Tibial nerve (tissue), 4 donors: ENCODE data around the gene PACSIN2. TPM values are rescaled to one million over a fixed set of nuclear protein-coding genes. Genes with fewer than 3 reads are reported as not detected.
A peak's percentile ranks its signal among the peaks of the same experiment; 100 is the strongest.

ENCODE experiments used
- DNase-seq, 2 donors: peaks; one replicate each; pipeline ENCODE4 v3.0.0-alpha.2; 2019; ENCODE audit warnings: low spot score in 2 of 2
- H3K27ac ChIP-seq, 4 donors: fragments of 200-600 bp; sonication (generic) in 3 of 4; one replicate each; pipeline ENCODE4 v1.5.1; 2017 to 2019; ENCODE audit warnings: mild to moderate bottlenecking in 1 of 4
- H3K27me3 ChIP-seq, 2 donors: fragments of 200-600 bp; sonication (generic) in 1 of 2; one replicate each; pipeline versions ENCODE4 v1.5.1 to v1.6.0; 2017 to 2019
- H3K36me3 ChIP-seq, 3 donors: fragments of 200-600 bp; sonication (generic); one replicate each; pipeline ENCODE4 v1.5.1; 2018 to 2019
- H3K4me1 ChIP-seq, 4 donors: fragments of 200-600 bp; sonication (generic) in 3 of 4; one replicate each; pipeline ENCODE4 v1.5.1; 2017 to 2019
- H3K4me3 ChIP-seq, 4 donors: fragments of 200-600 bp; sonication (generic) in 3 of 4; one replicate each; pipeline ENCODE4 v1.5.1; 2017 to 2019; ENCODE audit warnings: mild to moderate bottlenecking in 1 of 4, moderate library complexity in 1 of 4
- H3K9me3 ChIP-seq, 4 donors: fragments of 200-600 bp; sonication (generic) in 3 of 4; one replicate each; pipeline ENCODE4 v1.5.1; 2017 to 2019
- EP300 ChIP-seq, 2 donors: sonication (generic); formaldehyde crosslinking; IDR thresholded peaks; one replicate each; pipeline ENCODE4 v1.6.1; 2017; ENCODE audit warnings: antibody characterized with exemption in 2 of 2, mild to moderate bottlenecking in 1 of 2
- POLR2A ChIP-seq, 2 donors: fragments of 450-650 bp; IDR thresholded peaks; one replicate each; pipeline ENCODE4 v1.6.1; 2017; ENCODE audit warnings: antibody characterized with exemption in 2 of 2, mild to moderate bottlenecking in 2 of 2, moderate library complexity in 2 of 2
- WGBS, 2 donors: methylation state at CpG; one replicate each; pipeline ENCODE4 v1.1.5; 2018; 5-methylcytosine and 5-hydroxymethylcytosine counted together
- total RNA-seq, 4 donors: library from RNA; depleted of rRNA; stranded (reverse); fragments of >200 nt; gene quantifications; one replicate each; pipeline ENCODE4 v1.1.0, GENCODE V29; 2016
- TF ChIP-seq, protein P1 (sequence below), 5 experiments: fragments of 200-600 bp in 3 of 5; fragments of 450-650 bp in 2 of 5; sonication (generic) in 3 of 5; IDR thresholded peaks; one replicate each; pipeline ENCODE4 v1.5.1; 2016 to 2019; ENCODE audit warnings: antibody characterized with exemption in 5 of 5, mild to moderate bottlenecking in 3 of 5, moderate library complexity in 2 of 5

PACSIN2 gene
- total RNA-seq, 4 donors from 2014 or later = 45.9 to 78.2 (median 59.0) TPM

GRCh38 chr22:42994917-42995562 is 19.9 kb downstream of the PACSIN2 start:
- Histone ChIP-seq H3K4me3 (peak overlapping the region in 1 of 4 donors; percentile 1), H3K27me3 (no peaks in the 10 kb centered on the region), H3K27ac (peak overlapping the region; percentile 45 to 74 (median 69)), H3K9me3 (peaks cover 0 to 8% (median 0%) of the 10 kb centered on the region in 4 donors), H3K4me1 (peaks cover 0 to 76% (median 50%) of the 10 kb centered on the region in 4 donors), H3K36me3 (peaks cover 0 to 4% (median 0%) of the 10 kb centered on the region in 3 donors)
- DNase-seq = peak in 1 of 2 donors; percentile 59
- 11 to 14% methylated on average over 9 of the region's 9 CpGs for WGBS, 2 donors
- no peak for TF ChIP-seq POLR2A (IDR thresholded peaks at IDR 0.05)
- peak in 1 of 2 donors; percentile 52 for TF ChIP-seq EP300 (IDR thresholded peaks at IDR 0.05)

- H3K4me1 ChIP-seq = peaks cover 0 to 74% (median 51%) of the 10 kb centered on the region in 4 donors
- 87 to 88% methylated on average over 10 to 12 of the region's 12 CpGs for WGBS, 2 donors
- H3K4me3 ChIP-seq = peak overlapping the region in 1 of 4 donors; percentile 1
- no peak for DNase-seq
- no peak for TF ChIP-seq EP300 (IDR thresholded peaks at IDR 0.05)
- no peak for TF ChIP-seq POLR2A (IDR thresholded peaks at IDR 0.05)
- TF ChIP-seq, protein P1, sequence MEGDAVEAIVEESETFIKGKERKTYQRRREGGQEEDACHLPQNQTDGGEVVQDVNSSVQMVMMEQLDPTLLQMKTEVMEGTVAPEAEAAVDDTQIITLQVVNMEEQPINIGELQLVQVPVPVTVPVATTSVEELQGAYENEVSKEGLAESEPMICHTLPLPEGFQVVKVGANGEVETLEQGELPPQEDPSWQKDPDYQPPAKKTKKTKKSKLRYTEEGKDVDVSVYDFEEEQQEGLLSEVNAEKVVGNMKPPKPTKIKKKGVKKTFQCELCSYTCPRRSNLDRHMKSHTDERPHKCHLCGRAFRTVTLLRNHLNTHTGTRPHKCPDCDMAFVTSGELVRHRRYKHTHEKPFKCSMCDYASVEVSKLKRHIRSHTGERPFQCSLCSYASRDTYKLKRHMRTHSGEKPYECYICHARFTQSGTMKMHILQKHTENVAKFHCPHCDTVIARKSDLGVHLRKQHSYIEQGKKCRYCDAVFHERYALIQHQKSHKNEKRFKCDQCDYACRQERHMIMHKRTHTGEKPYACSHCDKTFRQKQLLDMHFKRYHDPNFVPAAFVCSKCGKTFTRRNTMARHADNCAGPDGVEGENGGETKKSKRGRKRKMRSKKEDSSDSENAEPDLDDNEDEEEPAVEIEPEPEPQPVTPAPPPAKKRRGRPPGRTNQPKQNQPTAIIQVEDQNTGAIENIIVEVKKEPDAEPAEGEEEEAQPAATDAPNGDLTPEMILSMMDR (IDR thresholded peaks at IDR 0.05) = no peak
- H3K36me3 ChIP-seq = peaks cover 0 to 4% (median 0%) of the 10 kb centered on the region in 3 donors
- H3K9me3 ChIP-seq = peaks cover 0 to 8% (median 0%) of the 10 kb centered on the region in 4 donors
- H3K27ac ChIP-seq = peak overlapping the region; percentile 45 to 74 (median 69)
- H3K27me3 ChIP-seq = no peaks in the 10 kb centered on the region
These were observed 20.6 kb downstream of the PACSIN2 start for GRCh38 chr22:42994276-42994916.

DNA sequence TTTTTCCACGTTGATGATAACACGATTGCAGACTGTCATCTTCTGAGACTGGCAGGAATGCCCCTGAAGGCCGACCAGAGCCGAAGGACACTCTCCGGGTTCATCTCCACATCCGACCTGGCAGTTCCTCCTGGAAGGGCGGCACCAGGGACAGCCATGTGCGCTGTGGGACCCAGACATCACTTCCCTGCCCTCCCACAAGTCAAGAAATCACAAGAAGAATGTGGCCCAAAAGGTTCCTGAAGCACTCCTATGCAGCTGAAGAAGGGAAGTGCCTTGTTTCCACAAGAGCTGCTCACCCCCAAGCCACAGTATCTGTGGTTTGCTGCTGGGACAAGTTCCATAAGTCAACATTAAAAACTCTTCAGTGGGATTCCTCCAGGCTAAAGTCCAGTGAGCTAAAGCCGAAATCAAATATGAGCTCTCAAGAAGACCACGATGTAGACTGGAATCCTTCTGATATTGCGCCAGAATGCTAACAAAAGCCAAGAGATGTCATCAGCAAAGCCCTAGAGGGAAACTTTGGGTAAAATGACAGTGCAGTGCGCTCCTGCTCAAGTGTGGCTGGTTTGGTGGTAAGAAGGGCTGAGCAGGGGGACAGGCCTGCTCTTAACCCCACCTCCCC is 21.2 kb downstream of the PACSIN2 start:
- peak overlapping the region in 2 of 4 donors; percentile 66 to 72 for H3K27ac ChIP-seq
- TF ChIP-seq EP300 (IDR thresholded peaks at IDR 0.05) = no peak
- no peak for TF ChIP-seq POLR2A (IDR thresholded peaks at IDR 0.05)
- H3K27me3 ChIP-seq = no peaks in the 10 kb centered on the region
- peaks cover 0 to 2% (median 0%) of the 10 kb centered on the region in 3 donors for H3K36me3 ChIP-seq
- DNase-seq = no peak
- H3K4me1 ChIP-seq = peaks cover 0 to 81% (median 51%) of the 10 kb centered on the region in 4 donors
- no peak overlapping the region for H3K4me3 ChIP-seq
- WGBS, 2 donors = 72 to 79% methylated on average over 12 of the region's 12 CpGs
- H3K9me3 ChIP-seq = peaks cover 0 to 4% (median 0%) of the 10 kb centered on the region in 4 donors

GRCh38 chr22:42992886-42993479 is 22.0 kb downstream of the PACSIN2 start:
- Histone ChIP-seq H3K36me3 (no peaks in the 10 kb centered on the region), H3K4me3 (no peak overlapping the region), H3K9me3 (no peaks in the 10 kb centered on the region), H3K4me1 (peaks cover 0 to 84% (median 49%) of the 10 kb centered on the region in 4 donors), H3K27me3 (no peaks in the 10 kb centered on the region), H3K27ac (peak overlapping the region in 2 of 4 donors; percentile 66 to 72)
- no peak for DNase-seq
- 73 to 74% methylated on average over 9 of the region's 9 CpGs for WGBS, 2 donors
- TF ChIP-seq POLR2A (IDR thresholded peaks at IDR 0.05) (no peak), EP300 (IDR thresholded peaks at IDR 0.05) (no peak)
- TF ChIP-seq, protein P1 (IDR thresholded peaks at IDR 0.05) = no peak

DNA sequence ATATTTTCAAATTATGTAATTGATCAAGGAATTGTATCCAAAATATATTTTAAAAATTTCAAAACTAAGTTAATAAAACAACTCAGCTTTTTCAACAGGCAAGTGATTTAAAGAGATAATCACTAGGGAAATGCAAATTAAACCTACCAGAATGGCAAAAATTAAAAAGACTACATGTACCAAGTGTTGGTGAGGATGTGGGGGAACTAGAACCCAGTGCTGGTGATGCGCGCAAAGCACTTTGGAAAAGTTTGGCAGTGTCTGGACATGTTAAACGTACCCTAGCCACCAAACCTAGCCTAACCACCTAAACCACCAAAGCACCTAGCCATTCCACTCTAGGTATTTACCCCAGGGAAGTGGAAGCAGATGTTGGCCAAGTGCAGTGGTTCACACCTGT is 22.9 kb downstream of the PACSIN2 start:
- Histone ChIP-seq H3K4me1 (peaks cover 0 to 78% (median 46%) of the 10 kb centered on the region in 4 donors), H3K27me3 (no peaks in the 10 kb centered on the region), H3K9me3 (no peaks in the 10 kb centered on the region), H3K36me3 (no peaks in the 10 kb centered on the region), H3K4me3 (no peak overlapping the region), H3K27ac (no peak overlapping the region)
- WGBS, 2 donors = 91 to 100% methylated on average over 3 of the region's 3 CpGs
- DNase-seq = no peak
- TF ChIP-seq, protein P1 (IDR thresholded peaks at IDR 0.05) = no peak
- no peak for TF ChIP-seq POLR2A (IDR thresholded peaks at IDR 0.05)
- no peak for TF ChIP-seq EP300 (IDR thresholded peaks at IDR 0.05)
